ENCODE data around the gene DEPP1. TPM values are rescaled to one million over a fixed set of nuclear protein-coding genes. Genes with fewer than 3 reads are reported as not detected.

The DEPP1 gene
- total and polyA plus RNA-seq, 2 of the 13 experiments (the other 11 are each of a cell fraction or from before 2014, with no cell fraction given) = 14.8 to 270 TPM

DNA sequence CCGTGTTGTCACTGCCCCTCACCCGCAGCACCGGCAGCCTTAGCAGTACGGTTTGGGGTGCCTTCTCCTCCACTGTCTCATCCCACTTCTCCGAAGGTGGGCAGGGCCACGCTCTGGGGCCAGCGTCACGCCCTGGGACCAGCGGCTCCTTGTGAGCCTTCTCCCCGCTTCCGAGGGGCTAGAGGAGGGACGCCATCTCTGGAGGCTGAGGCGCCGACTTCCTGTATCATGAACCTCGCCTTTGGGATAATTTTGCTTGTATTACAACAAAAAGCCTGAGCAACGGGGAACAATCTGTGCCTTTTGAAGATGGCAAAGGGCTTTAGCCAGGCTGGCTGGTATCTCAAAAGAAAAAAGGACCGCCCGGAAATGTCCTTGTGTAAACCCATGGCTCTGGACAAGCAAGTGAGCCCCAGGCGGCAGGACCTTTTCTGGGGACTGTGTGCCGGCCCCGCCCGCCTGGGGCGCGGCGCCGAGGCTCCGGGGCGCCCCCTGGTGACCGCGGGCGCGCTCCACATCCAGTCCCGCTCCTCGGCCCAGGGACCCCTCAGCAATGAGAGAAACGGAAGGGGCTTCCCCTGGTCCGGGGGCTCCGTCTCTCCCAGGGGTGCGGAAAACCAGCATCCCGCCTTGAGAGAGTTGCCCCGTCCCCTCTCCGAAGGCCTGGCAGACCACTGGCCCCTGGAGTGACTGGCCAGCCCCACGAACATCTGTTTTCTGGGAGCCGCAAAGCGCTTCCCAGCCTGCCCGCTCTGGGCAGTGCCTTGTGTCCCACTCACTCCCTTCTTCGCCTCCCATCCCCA is 3.8 kb downstream of the DEPP1 start (continued):
- TF ChIP-seq, protein P1, sequence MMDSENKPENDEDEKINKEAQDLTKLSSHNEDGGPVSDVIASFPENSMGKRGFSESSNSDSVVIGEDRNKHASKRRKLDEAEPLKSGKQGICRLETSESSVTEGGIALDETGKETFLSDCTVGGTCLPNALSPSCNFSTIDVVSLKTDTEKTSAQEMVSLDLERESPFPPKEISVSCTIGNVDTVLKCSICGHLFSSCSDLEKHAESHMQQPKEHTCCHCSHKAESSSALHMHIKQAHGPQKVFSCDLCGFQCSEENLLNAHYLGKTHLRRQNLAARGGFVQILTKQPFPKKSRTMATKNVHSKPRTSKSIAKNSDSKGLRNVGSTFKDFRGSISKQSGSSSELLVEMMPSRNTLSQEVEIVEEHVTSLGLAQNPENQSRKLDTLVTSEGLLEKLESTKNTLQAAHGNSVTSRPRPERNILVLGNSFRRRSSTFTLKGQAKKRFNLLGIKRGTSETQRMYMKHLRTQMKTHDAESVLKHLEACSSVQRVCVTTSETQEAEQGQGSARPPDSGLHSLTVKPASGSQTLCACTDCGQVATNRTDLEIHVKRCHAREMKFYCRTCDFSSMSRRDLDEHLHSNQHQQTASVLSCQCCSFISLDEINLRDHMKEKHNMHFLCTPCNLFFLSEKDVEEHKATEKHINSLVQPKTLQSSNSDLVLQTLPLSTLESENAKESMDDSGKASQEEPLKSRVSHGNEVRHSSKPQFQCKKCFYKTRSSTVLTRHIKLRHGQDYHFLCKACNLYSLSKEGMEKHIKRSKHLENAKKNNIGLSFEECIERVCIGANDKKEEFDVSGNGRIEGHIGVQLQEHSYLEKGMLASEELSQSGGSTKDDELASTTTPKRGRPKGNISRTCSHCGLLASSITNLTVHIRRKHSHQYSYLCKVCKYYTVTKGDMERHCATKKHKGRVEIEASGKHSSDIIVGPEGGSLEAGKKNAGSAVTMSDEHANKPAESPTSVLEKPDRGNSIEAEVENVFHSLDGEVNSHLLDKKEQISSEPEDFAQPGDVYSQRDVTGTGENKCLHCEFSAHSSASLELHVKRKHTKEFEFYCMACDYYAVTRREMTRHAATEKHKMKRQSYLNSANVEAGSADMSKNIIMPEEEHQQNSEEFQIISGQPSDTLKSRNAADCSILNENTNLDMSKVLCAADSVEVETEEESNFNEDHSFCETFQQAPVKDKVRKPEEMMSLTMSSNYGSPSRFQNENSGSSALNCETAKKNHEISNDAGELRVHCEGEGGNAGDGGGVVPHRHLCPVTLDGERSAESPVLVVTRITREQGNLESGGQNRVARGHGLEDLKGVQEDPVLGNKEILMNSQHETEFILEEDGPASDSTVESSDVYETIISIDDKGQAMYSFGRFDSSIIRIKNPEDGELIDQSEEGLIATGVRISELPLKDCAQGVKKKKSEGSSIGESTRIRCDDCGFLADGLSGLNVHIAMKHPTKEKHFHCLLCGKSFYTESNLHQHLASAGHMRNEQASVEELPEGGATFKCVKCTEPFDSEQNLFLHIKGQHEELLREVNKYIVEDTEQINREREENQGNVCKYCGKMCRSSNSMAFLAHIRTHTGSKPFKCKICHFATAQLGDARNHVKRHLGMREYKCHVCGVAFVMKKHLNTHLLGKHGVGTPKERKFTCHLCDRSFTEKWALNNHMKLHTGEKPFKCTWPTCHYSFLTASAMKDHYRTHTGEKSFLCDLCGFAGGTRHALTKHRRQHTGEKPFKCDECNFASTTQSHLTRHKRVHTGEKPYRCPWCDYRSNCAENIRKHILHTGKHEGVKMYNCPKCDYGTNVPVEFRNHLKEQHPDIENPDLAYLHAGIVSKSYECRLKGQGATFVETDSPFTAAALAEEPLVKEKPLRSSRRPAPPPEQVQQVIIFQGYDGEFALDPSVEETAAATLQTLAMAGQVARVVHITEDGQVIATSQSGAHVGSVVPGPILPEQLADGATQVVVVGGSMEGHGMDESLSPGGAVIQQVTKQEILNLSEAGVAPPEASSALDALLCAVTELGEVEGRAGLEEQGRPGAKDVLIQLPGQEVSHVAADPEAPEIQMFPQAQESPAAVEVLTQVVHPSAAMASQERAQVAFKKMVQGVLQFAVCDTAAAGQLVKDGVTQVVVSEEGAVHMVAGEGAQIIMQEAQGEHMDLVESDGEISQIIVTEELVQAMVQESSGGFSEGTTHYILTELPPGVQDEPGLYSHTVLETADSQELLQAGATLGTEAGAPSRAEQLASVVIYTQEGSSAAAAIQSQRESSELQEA (CRISPR knock-in tag; IDR thresholded peaks at IDR 0.05; ENCODE audit: not compliant biosample characterization) = no peak
- TF ChIP-seq FOXC1 (CRISPR knock-in tag; IDR thresholded peaks at IDR 0.05; ENCODE audit: borderline replicate concordance) (peak; percentile 67; the same call in 1 of the 2 replicates), ZBTB25 (CRISPR knock-in tag; IDR thresholded peaks at IDR 0.05) (no peak; the same call in 1 of the 2 replicates), ZBTB7B (CRISPR knock-in tag; IDR thresholded peaks at IDR 0.05) (peak; percentile 65; the same call in 1 of the 2 replicates), ZNF543 (CRISPR knock-in tag; IDR thresholded peaks at IDR 0.05) (peak; percentile 61; the same call in 1 of the 2 replicates), SMAD3 (CRISPR knock-in tag; IDR thresholded peaks at IDR 0.05) (no peak), SRY (CRISPR knock-in tag; IDR thresholded peaks at IDR 0.05) (peak; percentile 47; the same call in 1 of the 2 replicates), MED8 (CRISPR knock-in tag; IDR thresholded peaks at IDR 0.05; ENCODE audit: insufficient replicate concordance) (peak; percentile 40), CBX5 (CRISPR knock-in tag; IDR thresholded peaks at IDR 0.05; ENCODE audit: borderline replicate concordance) (no peak), ZNF879 (CRISPR knock-in tag; IDR thresholded peaks at IDR 0.05) (no peak), XBP1 (CRISPR knock-in tag; IDR thresholded peaks at IDR 0.05) (no peak)
- TF ChIP-seq, protein P2, sequence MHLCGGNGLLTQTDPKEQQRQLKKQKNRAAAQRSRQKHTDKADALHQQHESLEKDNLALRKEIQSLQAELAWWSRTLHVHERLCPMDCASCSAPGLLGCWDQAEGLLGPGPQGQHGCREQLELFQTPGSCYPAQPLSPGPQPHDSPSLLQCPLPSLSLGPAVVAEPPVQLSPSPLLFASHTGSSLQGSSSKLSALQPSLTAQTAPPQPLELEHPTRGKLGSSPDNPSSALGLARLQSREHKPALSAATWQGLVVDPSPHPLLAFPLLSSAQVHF (CRISPR knock-in tag; IDR thresholded peaks at IDR 0.05) = no peak
- TF ChIP-seq, protein P3, sequence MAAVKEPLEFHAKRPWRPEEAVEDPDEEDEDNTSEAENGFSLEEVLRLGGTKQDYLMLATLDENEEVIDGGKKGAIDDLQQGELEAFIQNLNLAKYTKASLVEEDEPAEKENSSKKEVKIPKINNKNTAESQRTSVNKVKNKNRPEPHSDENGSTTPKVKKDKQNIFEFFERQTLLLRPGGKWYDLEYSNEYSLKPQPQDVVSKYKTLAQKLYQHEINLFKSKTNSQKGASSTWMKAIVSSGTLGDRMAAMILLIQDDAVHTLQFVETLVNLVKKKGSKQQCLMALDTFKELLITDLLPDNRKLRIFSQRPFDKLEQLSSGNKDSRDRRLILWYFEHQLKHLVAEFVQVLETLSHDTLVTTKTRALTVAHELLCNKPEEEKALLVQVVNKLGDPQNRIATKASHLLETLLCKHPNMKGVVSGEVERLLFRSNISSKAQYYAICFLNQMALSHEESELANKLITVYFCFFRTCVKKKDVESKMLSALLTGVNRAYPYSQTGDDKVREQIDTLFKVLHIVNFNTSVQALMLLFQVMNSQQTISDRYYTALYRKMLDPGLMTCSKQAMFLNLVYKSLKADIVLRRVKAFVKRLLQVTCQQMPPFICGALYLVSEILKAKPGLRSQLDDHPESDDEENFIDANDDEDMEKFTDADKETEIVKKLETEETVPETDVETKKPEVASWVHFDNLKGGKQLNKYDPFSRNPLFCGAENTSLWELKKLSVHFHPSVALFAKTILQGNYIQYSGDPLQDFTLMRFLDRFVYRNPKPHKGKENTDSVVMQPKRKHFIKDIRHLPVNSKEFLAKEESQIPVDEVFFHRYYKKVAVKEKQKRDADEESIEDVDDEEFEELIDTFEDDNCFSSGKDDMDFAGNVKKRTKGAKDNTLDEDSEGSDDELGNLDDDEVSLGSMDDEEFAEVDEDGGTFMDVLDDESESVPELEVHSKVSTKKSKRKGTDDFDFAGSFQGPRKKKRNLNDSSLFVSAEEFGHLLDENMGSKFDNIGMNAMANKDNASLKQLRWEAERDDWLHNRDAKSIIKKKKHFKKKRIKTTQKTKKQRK (IDR thresholded peaks at IDR 0.05; ENCODE audit: low read length) = no peak
